ENCODE data around the gene RBM14.
"Not testable (repeated sequence)": the region's sequence is repeated elsewhere in the genome, so short reads cannot be mapped to it uniquely, and the experiment has no call there.

RBM14 gene

DNA sequence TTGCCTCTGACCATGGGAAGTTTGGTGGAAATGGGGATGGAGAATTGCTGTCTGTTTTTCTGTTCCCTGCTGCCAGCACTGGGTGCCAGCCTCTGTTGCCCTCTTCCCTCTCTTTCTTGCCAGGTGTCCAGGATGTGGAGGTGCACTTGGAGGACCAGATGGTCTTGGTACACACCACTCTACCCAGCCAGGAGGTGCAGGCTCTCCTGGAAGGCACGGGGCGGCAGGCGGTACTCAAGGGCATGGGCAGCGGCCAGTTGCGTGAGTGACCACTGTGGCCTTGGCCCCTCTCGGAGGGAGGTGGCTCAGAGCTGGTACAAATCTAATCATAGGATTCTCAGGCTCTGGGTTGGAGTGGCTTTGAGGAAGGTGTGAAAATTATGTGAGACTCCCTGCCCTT is 17.4 kb upstream of the RBM14 start:
- TF ChIP-seq, protein P1, sequence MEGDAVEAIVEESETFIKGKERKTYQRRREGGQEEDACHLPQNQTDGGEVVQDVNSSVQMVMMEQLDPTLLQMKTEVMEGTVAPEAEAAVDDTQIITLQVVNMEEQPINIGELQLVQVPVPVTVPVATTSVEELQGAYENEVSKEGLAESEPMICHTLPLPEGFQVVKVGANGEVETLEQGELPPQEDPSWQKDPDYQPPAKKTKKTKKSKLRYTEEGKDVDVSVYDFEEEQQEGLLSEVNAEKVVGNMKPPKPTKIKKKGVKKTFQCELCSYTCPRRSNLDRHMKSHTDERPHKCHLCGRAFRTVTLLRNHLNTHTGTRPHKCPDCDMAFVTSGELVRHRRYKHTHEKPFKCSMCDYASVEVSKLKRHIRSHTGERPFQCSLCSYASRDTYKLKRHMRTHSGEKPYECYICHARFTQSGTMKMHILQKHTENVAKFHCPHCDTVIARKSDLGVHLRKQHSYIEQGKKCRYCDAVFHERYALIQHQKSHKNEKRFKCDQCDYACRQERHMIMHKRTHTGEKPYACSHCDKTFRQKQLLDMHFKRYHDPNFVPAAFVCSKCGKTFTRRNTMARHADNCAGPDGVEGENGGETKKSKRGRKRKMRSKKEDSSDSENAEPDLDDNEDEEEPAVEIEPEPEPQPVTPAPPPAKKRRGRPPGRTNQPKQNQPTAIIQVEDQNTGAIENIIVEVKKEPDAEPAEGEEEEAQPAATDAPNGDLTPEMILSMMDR (IDR thresholded peaks at IDR 0.05; ENCODE audit: low read depth, low read length) = no peak
- no peak for DNase-seq (ENCODE audit: low read depth in 2 of 2)
- H3K4me3 ChIP-seq (replicated peaks in 1 of 2; ENCODE audit: low read depth in 2 of 2, low read length in 2 of 2) = no peak overlapping the region

DNA sequence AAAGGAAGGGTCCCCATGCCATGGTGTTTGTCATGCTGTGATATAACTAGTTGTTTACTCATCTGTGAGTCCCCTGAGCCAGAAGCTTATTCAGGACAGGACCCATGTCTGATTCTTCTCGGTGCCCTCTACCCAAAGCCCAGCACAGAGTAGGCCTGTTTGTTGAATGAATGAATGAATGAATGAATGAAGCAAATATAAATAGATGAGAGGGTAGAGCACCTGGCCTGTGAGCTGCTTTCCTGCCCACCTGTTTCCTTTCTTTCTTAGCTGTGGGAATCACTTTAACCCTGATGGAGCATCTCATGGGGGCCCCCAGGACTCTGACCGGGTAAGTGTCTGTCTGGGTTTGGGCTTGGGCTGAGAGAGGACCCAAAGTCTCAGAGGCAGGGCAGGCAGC is 16.2 kb upstream of the RBM14 start:
- DNase-seq (ENCODE audit: low read depth in 2 of 2) = no peak
- no peak overlapping the region for H3K4me3 ChIP-seq (replicated peaks in 1 of 2; ENCODE audit: low read depth in 2 of 2, low read length in 2 of 2)
- TF ChIP-seq, protein P1 (IDR thresholded peaks at IDR 0.05; ENCODE audit: low read depth, low read length) = no peak

DNA sequence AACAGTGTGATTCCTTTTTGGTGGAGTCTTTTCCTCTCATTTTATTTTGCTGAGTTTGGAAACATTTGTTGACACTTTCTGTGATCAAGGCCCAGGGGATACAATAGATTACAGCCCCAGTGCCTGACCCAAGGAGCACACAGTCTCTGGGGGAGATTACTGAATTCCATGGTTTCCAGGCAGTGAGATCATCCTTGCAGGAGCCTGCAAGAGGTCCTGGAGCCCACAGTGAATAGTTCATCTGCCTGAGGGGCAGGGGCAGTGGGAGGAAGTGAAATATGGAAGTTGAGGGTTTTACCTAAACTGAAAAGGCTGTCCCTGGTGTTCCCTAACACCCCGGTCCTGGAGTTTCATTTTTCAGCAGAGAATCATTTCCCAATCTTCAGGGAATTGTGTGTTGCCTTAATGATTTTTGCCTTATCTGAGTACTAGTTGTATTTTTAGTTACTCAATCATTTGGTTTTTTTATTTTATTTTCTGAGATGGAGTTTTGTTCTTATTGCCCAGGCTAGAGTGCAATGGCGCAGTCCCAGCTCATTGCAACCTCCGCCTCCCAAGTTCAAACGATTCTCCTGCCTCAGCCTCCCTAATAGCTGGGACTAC is 15.7 kb upstream of the RBM14 start:
- TF ChIP-seq, protein P1 (IDR thresholded peaks at IDR 0.05; ENCODE audit: low read depth, low read length) = no peak
- no peak overlapping the region for H3K4me3 ChIP-seq (replicated peaks in 1 of 2; ENCODE audit: low read depth in 2 of 2, low read length in 2 of 2)
- peak; percentile 39 to 52 for DNase-seq (ENCODE audit: low read depth in 2 of 2)

DNA sequence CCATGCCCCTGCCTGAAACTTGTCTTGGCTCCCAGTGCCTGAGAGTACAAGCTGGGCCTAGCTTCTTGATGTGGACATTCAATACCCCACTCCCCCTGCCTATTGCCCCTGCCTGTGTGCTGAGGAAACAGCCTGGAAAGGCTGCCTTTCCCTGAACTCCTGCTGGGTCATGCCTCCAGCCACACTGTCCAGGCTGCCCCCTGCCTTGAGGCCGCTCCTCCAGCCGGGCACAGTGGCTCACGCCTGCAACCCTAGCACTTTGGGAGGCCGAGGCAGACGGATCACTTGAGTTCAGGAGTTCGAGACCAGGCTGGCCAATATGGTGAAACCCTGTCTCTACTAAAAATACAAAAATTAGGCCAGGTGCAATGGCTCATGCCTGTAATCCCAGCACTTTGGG is 13.4 kb upstream of the RBM14 start:
- TF ChIP-seq, protein P1 (IDR thresholded peaks at IDR 0.05; ENCODE audit: low read depth, low read length) = no peak
- no peak overlapping the region for H3K4me3 ChIP-seq (replicated peaks in 1 of 2; ENCODE audit: low read depth in 2 of 2, low read length in 2 of 2)
- DNase-seq (ENCODE audit: low read depth in 2 of 2) = no peak

DNA sequence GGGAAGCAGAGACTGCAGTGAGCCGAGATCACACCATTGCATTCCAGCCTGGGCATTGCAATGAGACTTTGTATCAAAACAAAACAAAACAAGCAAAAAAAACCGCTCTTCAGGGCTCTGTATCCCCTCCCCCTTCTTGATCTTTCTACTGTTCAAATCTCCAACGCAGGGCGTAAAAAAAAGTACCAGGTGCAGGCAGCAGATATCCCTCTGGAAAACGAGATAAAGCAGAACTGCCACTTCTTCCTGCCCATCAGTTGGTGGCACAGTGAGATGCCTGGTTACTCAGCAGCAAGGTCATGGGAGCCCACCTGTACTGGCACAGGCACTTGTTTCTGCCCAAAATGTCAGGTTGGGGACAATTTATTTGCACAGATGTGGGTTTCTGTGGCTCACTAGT is 12.3 kb upstream of the RBM14 start:
- no peak for DNase-seq (ENCODE audit: low read depth in 2 of 2)
- TF ChIP-seq, protein P1 (IDR thresholded peaks at IDR 0.05; ENCODE audit: low read depth, low read length) = no peak
- H3K4me3 ChIP-seq (replicated peaks in 1 of 2; ENCODE audit: low read depth in 2 of 2, low read length in 2 of 2) = no peak overlapping the region

DNA sequence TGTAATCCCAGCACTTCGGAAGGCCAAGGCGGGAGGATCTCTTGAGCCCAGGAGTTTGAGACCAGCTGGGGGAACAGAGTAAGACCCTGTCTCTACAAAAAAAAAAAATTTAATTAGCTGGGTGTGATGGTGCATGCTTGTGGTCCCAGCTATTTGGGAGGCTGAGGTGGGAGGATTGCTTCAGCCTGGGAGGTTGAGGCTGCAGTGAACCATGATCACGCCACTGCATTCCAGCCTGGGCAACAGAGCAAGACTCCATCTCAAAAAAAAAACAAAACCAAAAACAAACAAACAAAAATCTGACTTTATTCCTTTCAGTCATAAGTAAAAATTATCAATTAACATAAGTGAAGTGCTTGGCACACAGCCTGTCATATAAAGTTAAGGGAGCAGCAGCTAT is 9.8 kb upstream of the RBM14 start:
- not testable (repeated sequence) for H3K4me3 ChIP-seq (replicated peaks in 1 of 2; ENCODE audit: low read depth in 2 of 2, low read length in 2 of 2); DNase-seq (ENCODE audit: low read depth in 2 of 2)

DNA sequence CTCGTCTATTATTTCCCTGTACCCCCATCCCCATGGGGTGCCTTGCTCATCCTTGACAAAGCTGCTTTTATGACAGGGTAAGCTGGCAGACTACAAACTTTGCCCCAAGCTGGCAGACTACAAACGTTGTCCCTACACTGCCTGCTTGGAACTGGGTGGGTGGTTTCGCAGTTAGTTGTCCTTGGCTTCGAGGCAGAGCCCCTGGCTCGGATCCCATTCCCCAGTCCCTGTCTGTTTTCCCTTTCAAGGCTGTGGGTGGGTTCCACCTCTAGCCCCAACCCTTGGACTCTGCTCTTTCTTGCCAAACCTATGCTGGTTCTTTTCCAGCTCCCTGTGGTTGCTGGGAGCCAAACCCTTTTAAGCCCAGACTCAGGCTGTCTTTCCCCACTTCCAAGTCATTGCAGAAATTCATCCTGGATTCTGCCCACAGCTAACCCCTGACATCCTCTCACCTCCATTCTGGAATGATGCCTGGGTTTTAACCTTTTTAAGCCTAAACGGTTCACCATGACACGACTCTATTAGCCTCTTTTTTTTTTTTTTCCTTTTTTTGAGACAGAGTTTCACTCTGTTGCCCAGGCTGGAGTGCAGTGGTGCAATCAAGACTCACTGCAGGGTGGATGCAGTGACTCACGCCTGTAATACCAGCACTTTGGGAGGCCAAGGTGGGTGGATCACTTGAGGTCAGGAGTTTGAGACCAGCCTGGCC is 9.2 kb upstream of the RBM14 start:
- TF ChIP-seq, protein P1 (IDR thresholded peaks at IDR 0.05; ENCODE audit: low read depth, low read length) = no peak
- peak; percentile 76 to 90 for DNase-seq (ENCODE audit: low read depth in 2 of 2)
- no peak overlapping the region for H3K4me3 ChIP-seq (replicated peaks in 1 of 2; ENCODE audit: low read depth in 2 of 2, low read length in 2 of 2)
